ENCODE results near the gene SLC25A30. TPM values are rescaled to one million over a fixed set of nuclear protein-coding genes. Genes with fewer than 3 reads are reported as not detected.

SLC25A30 gene
- total and polyA plus RNA-seq, 7 donors = 6.2 to 69.8 (median 42.8) TPM

DNA sequence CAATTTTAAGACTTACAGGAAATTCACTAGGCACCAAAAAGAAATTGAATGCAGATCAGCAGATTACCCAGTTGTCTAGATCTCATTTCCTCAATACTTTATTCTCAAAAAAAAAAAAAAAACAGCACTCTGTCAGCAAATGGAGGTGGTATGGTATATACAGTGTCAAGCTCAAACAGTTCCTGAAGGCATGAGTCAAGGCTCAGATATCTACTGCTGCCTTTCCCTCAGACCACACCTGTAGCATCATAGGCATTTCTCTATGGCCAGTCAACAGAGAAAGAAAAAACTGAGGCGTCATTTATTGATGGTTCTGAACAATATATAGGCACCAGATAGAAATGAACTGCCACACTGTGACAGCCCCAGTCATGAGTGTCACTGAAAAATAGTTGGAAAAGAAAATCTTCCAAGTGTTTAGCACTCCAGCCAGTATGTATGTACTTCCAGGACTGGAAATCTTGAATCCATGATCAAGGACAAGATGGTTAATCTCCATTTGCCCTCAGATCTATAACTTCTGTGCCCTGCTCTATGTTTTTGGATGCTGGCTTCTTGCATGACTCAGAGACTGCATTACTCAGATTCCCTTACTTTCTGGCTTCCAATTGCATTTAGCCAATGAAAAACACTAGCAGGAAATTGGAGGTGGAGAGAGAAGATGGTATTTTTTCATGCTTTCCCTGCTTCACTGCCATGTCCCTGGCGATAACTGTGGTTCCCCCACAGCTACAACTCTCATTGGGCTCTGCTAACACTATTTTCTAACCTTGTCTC lies 38.2 kb upstream of the SLC25A30 start:
- Histone ChIP-seq H3K4me1 (no peaks in the 10 kb centered on the region), H3K27ac (no peak overlapping the region), H3K36me3 (ENCODE audit: insufficient read depth in 1 of 2, low read depth in 1 of 2) (no peaks in the 10 kb centered on the region), H3K9me3 (no peaks in the 10 kb centered on the region), H3K27me3 (ENCODE audit: insufficient read depth in 3 of 3, low read length in 2 of 3) (no peaks in the 10 kb centered on the region), H3K4me3 (no peak overlapping the region)
- intact Hi-C loops (cut with DNase I) = no loop called here
- TF ChIP-seq, protein P1, sequence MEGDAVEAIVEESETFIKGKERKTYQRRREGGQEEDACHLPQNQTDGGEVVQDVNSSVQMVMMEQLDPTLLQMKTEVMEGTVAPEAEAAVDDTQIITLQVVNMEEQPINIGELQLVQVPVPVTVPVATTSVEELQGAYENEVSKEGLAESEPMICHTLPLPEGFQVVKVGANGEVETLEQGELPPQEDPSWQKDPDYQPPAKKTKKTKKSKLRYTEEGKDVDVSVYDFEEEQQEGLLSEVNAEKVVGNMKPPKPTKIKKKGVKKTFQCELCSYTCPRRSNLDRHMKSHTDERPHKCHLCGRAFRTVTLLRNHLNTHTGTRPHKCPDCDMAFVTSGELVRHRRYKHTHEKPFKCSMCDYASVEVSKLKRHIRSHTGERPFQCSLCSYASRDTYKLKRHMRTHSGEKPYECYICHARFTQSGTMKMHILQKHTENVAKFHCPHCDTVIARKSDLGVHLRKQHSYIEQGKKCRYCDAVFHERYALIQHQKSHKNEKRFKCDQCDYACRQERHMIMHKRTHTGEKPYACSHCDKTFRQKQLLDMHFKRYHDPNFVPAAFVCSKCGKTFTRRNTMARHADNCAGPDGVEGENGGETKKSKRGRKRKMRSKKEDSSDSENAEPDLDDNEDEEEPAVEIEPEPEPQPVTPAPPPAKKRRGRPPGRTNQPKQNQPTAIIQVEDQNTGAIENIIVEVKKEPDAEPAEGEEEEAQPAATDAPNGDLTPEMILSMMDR (IDR thresholded peaks at IDR 0.05) = no peak
- WGBS, 3 donors = 83 to 92% (median 86%) methylated on average over 2 of the region's 2 CpGs
- DNase-seq = no peak
- ATAC-seq = no peak

DNA sequence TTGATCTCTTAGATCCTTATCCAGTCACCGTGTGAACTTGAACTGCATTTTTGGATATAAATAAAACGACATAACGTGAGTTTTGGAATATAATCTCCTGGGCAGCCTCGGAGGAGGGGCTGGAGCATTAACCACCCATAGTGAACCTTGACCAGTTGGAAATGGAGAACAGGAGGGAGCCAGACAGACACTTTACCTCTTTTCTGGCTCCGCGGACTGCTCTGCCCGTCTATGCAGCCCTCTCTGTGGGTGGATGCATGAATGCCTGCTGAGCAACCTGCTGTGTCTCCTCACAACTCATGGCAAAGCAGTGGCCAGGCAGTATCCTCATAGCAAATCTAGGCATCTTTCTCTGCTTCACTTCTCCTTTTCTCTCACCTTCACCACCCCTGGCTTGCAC lies 36.0 kb upstream of the SLC25A30 start:
- no peak for ATAC-seq
- no peak overlapping the region for H3K27ac ChIP-seq
- TF ChIP-seq, protein P1 (IDR thresholded peaks at IDR 0.05) = no peak
- intact Hi-C loops (cut with DNase I) = no loop called here
- 35 to 61% (median 50%) methylated on average over 7 of the region's 7 CpGs for WGBS, 3 donors
- H3K4me3 ChIP-seq = no peak overlapping the region
- DNase-seq = no peak
- H3K27me3 ChIP-seq (ENCODE audit: insufficient read depth in 3 of 3, low read length in 2 of 3) = no peaks in the 10 kb centered on the region
- H3K36me3 ChIP-seq (ENCODE audit: insufficient read depth in 1 of 2, low read depth in 1 of 2) = no peaks in the 10 kb centered on the region
- no peaks in the 10 kb centered on the region for H3K9me3 ChIP-seq
- no peaks in the 10 kb centered on the region for H3K4me1 ChIP-seq

DNA sequence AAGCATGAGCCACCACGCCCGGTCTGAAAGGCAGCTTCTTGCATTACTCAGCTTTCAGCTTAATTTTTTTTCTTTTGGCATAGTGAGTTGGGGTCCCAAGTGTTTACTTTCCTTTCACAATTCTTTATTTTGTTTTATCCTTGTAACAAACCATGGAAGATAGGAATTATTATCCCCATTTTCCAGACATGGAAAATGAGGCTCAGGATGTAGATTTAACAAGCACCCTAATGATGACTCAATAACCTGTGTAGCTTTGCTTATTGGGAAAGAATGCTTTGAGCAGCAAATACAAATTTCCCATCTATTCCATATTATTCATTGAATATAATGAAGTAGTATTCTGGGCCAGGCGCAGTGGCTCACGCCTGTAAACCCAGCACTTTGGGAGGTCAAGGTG lies 33.1 kb upstream of the SLC25A30 start:
- H3K36me3 ChIP-seq (ENCODE audit: insufficient read depth in 1 of 2, low read depth in 1 of 2) = no peaks in the 10 kb centered on the region
- 90 to 91% (median 90%) methylated on average over 4 of the region's 4 CpGs for WGBS, 3 donors
- TF ChIP-seq, protein P1 (IDR thresholded peaks at IDR 0.05) = no peak
- H3K4me1 ChIP-seq = no peaks in the 10 kb centered on the region
- H3K27me3 ChIP-seq (ENCODE audit: insufficient read depth in 3 of 3, low read length in 2 of 3) = no peaks in the 10 kb centered on the region
- intact Hi-C loops (cut with DNase I) = no loop called here
- H3K9me3 ChIP-seq = no peaks in the 10 kb centered on the region
- no peak overlapping the region for H3K27ac ChIP-seq
- DNase-seq = no peak
- no peak overlapping the region for H3K4me3 ChIP-seq
- no peak for ATAC-seq

DNA sequence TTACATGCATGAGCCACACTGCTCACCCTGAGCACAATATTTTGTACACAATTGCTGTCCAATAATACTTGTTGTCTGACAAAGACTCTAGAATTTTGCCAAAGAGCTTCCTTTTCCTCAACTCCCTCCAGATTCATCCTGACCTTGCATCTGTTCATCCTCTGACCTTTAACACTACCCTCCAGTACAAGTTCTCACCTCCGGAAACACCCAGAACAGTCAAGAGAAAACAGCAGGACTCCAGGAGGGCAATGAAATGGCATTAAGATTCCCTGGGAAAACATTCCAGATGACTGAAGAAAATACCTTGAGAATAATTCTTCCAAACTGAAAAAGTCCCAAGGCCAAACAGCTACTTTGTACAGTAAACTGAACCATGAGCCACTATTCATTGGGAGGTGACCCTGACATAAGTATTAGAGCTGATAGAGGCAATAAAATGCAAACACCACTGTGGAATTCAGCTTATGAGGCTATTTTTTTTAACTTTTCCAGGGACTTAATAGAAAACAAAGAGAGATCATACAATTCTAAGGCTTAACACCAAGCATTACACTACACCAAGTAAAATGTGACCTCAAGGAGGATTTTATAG lies 30.9 kb upstream of the SLC25A30 start:
- no peak for ATAC-seq
- 81 to 85% (median 83%) methylated on average over 1 of the region's 1 CpG for WGBS, 3 donors
- Histone ChIP-seq H3K9me3 (no peaks in the 10 kb centered on the region), H3K27ac (no peak overlapping the region), H3K4me1 (no peaks in the 10 kb centered on the region), H3K36me3 (ENCODE audit: insufficient read depth in 1 of 2, low read depth in 1 of 2) (no peaks in the 10 kb centered on the region), H3K4me3 (no peak overlapping the region), H3K27me3 (ENCODE audit: insufficient read depth in 3 of 3, low read length in 2 of 3) (no peaks in the 10 kb centered on the region)
- TF ChIP-seq, protein P1 (IDR thresholded peaks at IDR 0.05) = no peak
- intact Hi-C loops (cut with DNase I) = no loop called here
- DNase-seq = no peak

All from psoas muscle (tissue), 8 donors.